Common myeloid progenitor, CD34-positive (primary cell): ENCODE results near the gene NANS.
"Not testable (repeated sequence)": the region's sequence is repeated elsewhere in the genome, so short reads cannot be mapped to it uniquely, and the experiment has no call there.

ENCODE experiments used
- CTCF ChIA-PET: fragments of 350-600 bp; sonication (Branson Sonifier 250); formaldehyde crosslinking; loops from one replicate; lab custom pipeline; 2021; ENCODE audit warnings: antibody characterized with exemption; lab: Charles Lee
- POLR2A ChIA-PET: fragments of 350-600 bp; sonication (Branson Sonifier 250); formaldehyde crosslinking; loops from one replicate; lab custom pipeline; 2021; ENCODE audit warnings: antibody characterized with exemption; lab: Charles Lee
- DNase-seq, 3 donors: peaks; one replicate each; pipeline versions ENCODE4 v3.0.0 to v3.0.0-alpha.2; 2013
- H3K27ac ChIP-seq, 2 experiments: 1 replicate in 1 of 2; 2 replicates in 1 of 2; pipeline ENCODE4 v1.7.0; 2013; ENCODE audit warnings: inconsistent platforms in 2 of 2, low read length in 2 of 2, mild to moderate bottlenecking in 2 of 2, low read depth in 1 of 2, moderate library complexity in 1 of 2; ENCODE audit not compliant: severe bottlenecking in 2 of 2, insufficient read depth in 1 of 2, poor library complexity in 1 of 2
- H3K27me3 ChIP-seq, 5 experiments: replicated peaks in 2 of 5; 1 replicate in 3 of 5; 2 replicates in 2 of 5; pipeline versions ENCODE4 v1.6.1 to v1.7.0; 2013; ENCODE audit warnings: low read length in 4 of 5, mild to moderate bottlenecking in 2 of 5, moderate library complexity in 2 of 5, inconsistent platforms in 1 of 5; ENCODE audit not compliant: insufficient read depth in 5 of 5, control insufficient read depth in 4 of 5
- H3K36me3 ChIP-seq, 4 experiments: 1 replicate in 2 of 4; 2 replicates in 2 of 4; pipeline versions ENCODE4 v1.6.1 to v1.7.0; 2013; ENCODE audit warnings: low read length in 3 of 4, control low read depth in 1 of 4, mild to moderate bottlenecking in 1 of 4; ENCODE audit not compliant: control insufficient read depth in 4 of 4, insufficient read depth in 4 of 4
- H3K4me1 ChIP-seq, 4 experiments: 1 replicate in 3 of 4; 2 replicates in 1 of 4; pipeline versions ENCODE4 v1.6.1 to v1.7.1; 2013; ENCODE audit warnings: low read length in 3 of 4, mild to moderate bottlenecking in 3 of 4, control low read depth in 1 of 4, inconsistent platforms in 1 of 4, moderate library complexity in 1 of 4; ENCODE audit not compliant: control insufficient read depth in 4 of 4, insufficient read depth in 4 of 4; ENCODE audit errors: control extremely low read depth in 1 of 4
- H3K4me3 ChIP-seq, 7 experiments: 1 replicate in 4 of 7; 2 replicates in 3 of 7; pipeline versions ENCODE4 v1.5.1 to v1.7.0; 2013; ENCODE audit warnings: mild to moderate bottlenecking in 7 of 7, low read length in 6 of 7, moderate library complexity in 6 of 7, inconsistent platforms in 2 of 7, low read depth in 2 of 7, control low read depth in 1 of 7; ENCODE audit not compliant: insufficient read depth in 4 of 7, control insufficient read depth in 1 of 7; ENCODE audit errors: extremely low read depth in 1 of 7
- H3K9me3 ChIP-seq, 5 experiments: 1 replicate in 4 of 5; 2 replicates in 1 of 5; pipeline versions ENCODE4 v1.6.1 to v1.7.1; 2013; ENCODE audit warnings: low read length in 4 of 5, mild to moderate bottlenecking in 2 of 5, inconsistent platforms in 1 of 5, low read depth in 1 of 5, moderate library complexity in 1 of 5; ENCODE audit not compliant: control insufficient read depth in 4 of 5, insufficient read depth in 2 of 5; ENCODE audit errors: control extremely low read depth in 1 of 5
- WGBS: methylation state at CpG from one replicate; pipeline ENCODE4 v1.1.5; 2013; ENCODE audit not compliant: insufficient coverage; 5-methylcytosine and 5-hydroxymethylcytosine counted together

NANS gene

GRCh38 chr9:98011122-98011521 lies 45.4 kb upstream of the NANS start:
- 94% methylated on average over 3 of the region's 7 CpGs for WGBS

GRCh38 chr9:98016137-98016680 lies 40.3 kb upstream of the NANS start:
- Histone ChIP-seq H3K36me3 (peaks cover 34 to 91% (median 63%) of the 10 kb centered on the region in 4 experiments), H3K27me3 (no peaks in the 10 kb centered on the region), H3K4me3 (no peak overlapping the region), H3K27ac (no peak overlapping the region), H3K4me1 (no peaks in the 10 kb centered on the region), H3K9me3 (no peaks in the 10 kb centered on the region)
- ChIA-PET CTCF (interaction anchor here (1.3 to 12.3 kb wide), 4 partner anchors 7 to 23 kb away, joined by 4 to 93 read pairs (median 5); no protein-coding TSS in a partner anchor), POLR2A (no interaction called here)
- DNase-seq, result no peak
- 100% methylated on average over 1 of the region's 4 CpGs for WGBS

More at GRCh38 chr9:98011122-98011521, 45.4 kb upstream of the NANS start:
- Histone ChIP-seq H3K27me3 (no peaks in the 10 kb centered on the region), H3K9me3 (no peaks in the 10 kb centered on the region), H3K36me3 (peaks cover 27 to 94% (median 55%) of the 10 kb centered on the region in 4 experiments), H3K4me1 (peaks cover 0 to 22% (median 10%) of the 10 kb centered on the region in 4 experiments), H3K27ac (no peak overlapping the region), H3K4me3 (no peak overlapping the region)
- POLR2A ChIA-PET, result no interaction called here
- CTCF ChIA-PET, result interaction anchor here (0.7 to 1.6 kb wide), 7 partner anchors 9 to 89 kb away, joined by 3 to 10 read pairs (median 4); partner anchors contain the start of gene TRMO
- DNase-seq, result no peak

- WGBS, result 93% methylated on average over 1 of the region's 1 CpG
- peaks cover 34 to 90% (median 62%) of the 10 kb centered on the region in 4 experiments for H3K36me3 ChIP-seq
- CTCF ChIA-PET, result interaction anchor here (0.9 to 12.3 kb wide), 6 partner anchors 12 to 93 kb away, joined by 3 to 93 read pairs (median 8); no protein-coding TSS in a partner anchor
These were observed 39.2 kb upstream of the NANS start for GRCh38 chr9:98017306-98017705.

GRCh38 chr9:98018347-98018746 lies 38.2 kb upstream of the NANS start:
- 98% methylated on average over 5 of the region's 5 CpGs for WGBS
- no peak for DNase-seq
- H3K9me3 ChIP-seq, result no peaks in the 10 kb centered on the region
- CTCF ChIA-PET, result interaction anchor here (0.7 to 12.3 kb wide), 5 partner anchors 11 to 94 kb away, joined by 3 to 93 read pairs (median 10); no protein-coding TSS in a partner anchor
- peaks cover 31 to 80% (median 59%) of the 10 kb centered on the region in 4 experiments for H3K36me3 ChIP-seq
- H3K4me3 ChIP-seq, result no peak overlapping the region
- H3K4me1 ChIP-seq, result no peaks in the 10 kb centered on the region
- POLR2A ChIA-PET, result no interaction called here
- H3K27me3 ChIP-seq, result no peaks in the 10 kb centered on the region
- no peak overlapping the region for H3K27ac ChIP-seq

More at GRCh38 chr9:98017306-98017705, 39.2 kb upstream of the NANS start:
- POLR2A ChIA-PET, result interaction anchor here (0.6 kb wide), 1 partner anchor 9 kb away, joined by 3 read pairs; no protein-coding TSS in a partner anchor
- no peaks in the 10 kb centered on the region for H3K4me1 ChIP-seq
- H3K27me3 ChIP-seq, result no peaks in the 10 kb centered on the region
- H3K9me3 ChIP-seq, result no peaks in the 10 kb centered on the region
- H3K4me3 ChIP-seq, result no peak overlapping the region
- no peak overlapping the region for H3K27ac ChIP-seq
- DNase-seq, result no peak

GRCh38 chr9:98019098-98019497 lies 37.4 kb upstream of the NANS start:
- H3K4me3 ChIP-seq, result no peak overlapping the region
- no peak overlapping the region for H3K27ac ChIP-seq
- peaks cover 28 to 73% (median 52%) of the 10 kb centered on the region in 4 experiments for H3K36me3 ChIP-seq
- ChIA-PET POLR2A (no interaction called here), CTCF (interaction anchor here (1.4 to 12.3 kb wide), 5 partner anchors 11 to 95 kb away, joined by 3 to 93 read pairs (median 10); no protein-coding TSS in a partner anchor)
- DNase-seq, result no peak
- no peaks in the 10 kb centered on the region for H3K9me3 ChIP-seq
- no peaks in the 10 kb centered on the region for H3K27me3 ChIP-seq
- no peaks in the 10 kb centered on the region for H3K4me1 ChIP-seq
- WGBS, result 86% methylated on average over 4 of the region's 4 CpGs

- CTCF ChIA-PET, result interaction anchor here (1.0 to 12.3 kb wide), 7 partner anchors 9 to 96 kb away, joined by 4 to 93 read pairs (median 6); no protein-coding TSS in a partner anchor
- DNase-seq, H3K4me3 ChIP-seq, H3K9me3 ChIP-seq, H3K27ac ChIP-seq, POLR2A ChIA-PET, H3K27me3 ChIP-seq, H3K4me1 ChIP-seq: not testable (repeated sequence)
- H3K36me3 ChIP-seq, result peaks cover 26 to 68% (median 47%) of the 10 kb centered on the region in 4 experiments
- WGBS, result 93% methylated on average over 4 of the region's 5 CpGs
These were observed 36.7 kb upstream of the NANS start for GRCh38 chr9:98019869-98020268.
